Measurements from ENCODE around the gene SLC17A3.

Gene SLC17A3

GRCh38 chr6:25888626-25889025 lies 14.6 kb upstream of the SLC17A3 start:
- no peak for ATAC-seq

GRCh38 chr6:25886066-25886465 lies 12.0 kb upstream of the SLC17A3 start:
- ATAC-seq: no peak

GRCh38 chr6:25883991-25884390 lies 9.9 kb upstream of the SLC17A3 start:
- no peak for ATAC-seq

- no peak for ATAC-seq
These were observed 9.5 kb upstream of the SLC17A3 start for GRCh38 chr6:25883536-25883935.

GRCh38 chr6:25882051-25882496 lies 8.0 kb upstream of the SLC17A3 start:
- peak in 1 of 2 donors; percentile 43 for ATAC-seq

GRCh38 chr6:25880601-25881000 lies 6.6 kb upstream of the SLC17A3 start:
- ATAC-seq: no peak

- no peak for ATAC-seq
These were observed 4.8 kb upstream of the SLC17A3 start for GRCh38 chr6:25878721-25879322.

- no peak for ATAC-seq
These were observed 2.0 kb upstream of the SLC17A3 start for GRCh38 chr6:25875926-25876602.

- ATAC-seq: no peak
These were observed 1.5 kb upstream of the SLC17A3 start for GRCh38 chr6:25875563-25875905.

- ATAC-seq: no peak
These were observed 949 bp upstream of the SLC17A3 start for GRCh38 chr6:25874822-25875562.

- no peak for ATAC-seq
These were observed 1.2 kb downstream of the SLC17A3 start for GRCh38 chr6:25872814-25873213.

GRCh38 chr6:25869840-25870239 lies 4.2 kb downstream of the SLC17A3 start:
- no peak for ATAC-seq

- peak in 1 of 2 donors; percentile 27 for ATAC-seq
These were observed 5.4 kb downstream of the SLC17A3 start for GRCh38 chr6:25868436-25869183.

- no peak for ATAC-seq
These were observed 8.0 kb downstream of the SLC17A3 start for GRCh38 chr6:25866011-25866410.

GRCh38 chr6:25863360-25863759 lies 10.7 kb downstream of the SLC17A3 start:
- no peak for ATAC-seq

GRCh38 chr6:25862199-25862598 lies 11.8 kb downstream of the SLC17A3 start:
- ATAC-seq: no peak

- ATAC-seq: no peak
These were observed 21.3 kb downstream of the SLC17A3 start for GRCh38 chr6:25852756-25853155.

- no peak for ATAC-seq
These were observed 22.1 kb downstream of the SLC17A3 start for GRCh38 chr6:25851961-25852360.

- ATAC-seq: no peak
These were observed 29.5 kb downstream of the SLC17A3 start for GRCh38 chr6:25844518-25844917.

- peak in 1 of 2 donors; percentile 43 for ATAC-seq
These were observed 31.5 kb downstream of the SLC17A3 start for GRCh38 chr6:25842526-25842925.

GRCh38 chr6:25835442-25836283 lies 38.4 kb downstream of the SLC17A3 start:
- no peak for ATAC-seq

GRCh38 chr6:25834950-25835349 lies 39.1 kb downstream of the SLC17A3 start:
- no peak for ATAC-seq

Data from activated CD4-positive, CD25-positive, alpha-beta regulatory T cell treated with anti-CD3 and anti-CD28 coated beads, Interleukin-2, amount 50 U/mL, for 24 hours (primary cell).